Left lung (tissue), 10 donors: ENCODE data around the gene TMEM164. TPM values are rescaled to one million over a fixed set of nuclear protein-coding genes. Genes with fewer than 3 reads are reported as not detected.
A peak's percentile ranks its signal among the peaks of the same experiment; 100 is the strongest.

Experiments
- ATAC-seq: fragments of 200-7000 bp; cut with Tn5 transposase; one replicate; pipeline ENCODE4 v1.9.1; 2020; ENCODE audit warnings: moderate library complexity
- DNase-seq, 4 donors: peaks; one replicate each; pipeline ENCODE4 v3.0.0-alpha.2; 2013 to 2020
- H3K27ac ChIP-seq, 2 donors: fragments of 200-600 bp; sonication (generic) in 1 of 2; one replicate each; pipeline versions ENCODE4 v1.5.0 to v1.8.0; 2020 to 2021
- H3K27me3 ChIP-seq, 2 donors: fragments of 200-600 bp; sonication (generic) in 1 of 2; one replicate each; pipeline versions ENCODE4 v1.5.0 to v1.8.0; 2020 to 2021
- H3K36me3 ChIP-seq, 2 donors: fragments of 200-600 bp; sonication (generic) in 1 of 2; one replicate each; pipeline versions ENCODE4 v1.5.0 to v1.8.0; 2020 to 2021
- H3K4me1 ChIP-seq, 2 donors: fragments of 200-600 bp; one replicate each; pipeline ENCODE4 v1.8.0; 2021
- H3K4me3 ChIP-seq, 2 donors: fragments of 200-600 bp; sonication (generic) in 1 of 2; one replicate each; pipeline versions ENCODE4 v1.5.0 to v1.8.0; 2020 to 2021; ENCODE audit warnings: mild to moderate bottlenecking in 1 of 2
- H3K9me3 ChIP-seq, 2 donors: fragments of 200-600 bp; sonication (generic) in 1 of 2; one replicate each; pipeline versions ENCODE4 v1.5.0 to v1.8.0; 2020 to 2021
- CTCF ChIP-seq, 2 donors: fragments of 200-600 bp; sonication (generic) in 1 of 2; IDR thresholded peaks; one replicate each; pipeline versions ENCODE4 v1.5.0 to v1.8.0; 2021; ENCODE audit warnings: antibody characterized with exemption in 2 of 2
- intact Hi-C, 2 donors: fragments of 100-400 bp; cut with DNase I; formaldehyde crosslinking; loops; one replicate each; pipeline versions ENCODE4 v1.11.2 to v1.14.2; 2022
- polyA plus RNA-seq, 6 donors: library from polyadenylated mRNA; unstranded; fragments of 120-200 nt; gene quantifications; one replicate each; pipeline ENCODE4 v1.2.1, GENCODE V29; 2013; ENCODE audit not compliant: insufficient read length in 6 of 6
- total RNA-seq, 2 donors: library from RNA; stranded (reverse); fragmentation: NEBNext Ultra II Directional; extraction: Animal tissue kit (Norgen Biotek cat#: 25700); gene quantifications; one replicate each; pipeline ENCODE4 v1.2.1, GENCODE V29; 2021
- donor health status: DM: no; HTN: yes; CAD: no.
- donor health status: DM: no; HTN: no; CAD: no.

The TMEM164 gene
- total and polyA plus RNA-seq, 8 donors, result 39.2 to 111 (median 47.0) TPM

GRCh38 chrX:110000000-110000399 lies 2.9 kb upstream of the TMEM164 start:
- ATAC-seq (no peak), DNase-seq (no peak)
- TF ChIP-seq CTCF (IDR thresholded peaks at IDR 0.05), result no peak
- Histone ChIP-seq H3K36me3 (no peaks in the 10 kb centered on the region), H3K27ac (no peak overlapping the region), H3K9me3 (no peaks in the 10 kb centered on the region), H3K27me3 (peaks cover 0 to 4% of the 10 kb centered on the region in 2 donors), H3K4me1 (peaks cover 0 to 21% of the 10 kb centered on the region in 2 donors), H3K4me3 (no peak overlapping the region)
- intact Hi-C loops, result no loop called here

GRCh38 chrX:110000847-110001713 lies 1.8 kb upstream of the TMEM164 start:
- Histone ChIP-seq H3K36me3 (no peaks in the 10 kb centered on the region), H3K27me3 (peaks cover 0 to 4% of the 10 kb centered on the region in 2 donors), H3K4me3 (no peak overlapping the region), H3K9me3 (no peaks in the 10 kb centered on the region), H3K4me1 (peaks cover 0 to 31% of the 10 kb centered on the region in 2 donors), H3K27ac (no peak overlapping the region)
- intact Hi-C loops, result no loop called here
- no peak for TF ChIP-seq CTCF (IDR thresholded peaks at IDR 0.05)
- no peak for DNase-seq
- ATAC-seq, result no peak

GRCh38 chrX:110001740-110002299 lies 1.1 kb upstream of the TMEM164 start:
- DNase-seq (no peak), ATAC-seq (no peak)
- H3K9me3 ChIP-seq, result no peaks in the 10 kb centered on the region
- H3K4me1 ChIP-seq, result peaks cover 0 to 38% of the 10 kb centered on the region in 2 donors
- H3K36me3 ChIP-seq, result no peaks in the 10 kb centered on the region
- TF ChIP-seq CTCF (IDR thresholded peaks at IDR 0.05), result no peak
- H3K4me3 ChIP-seq, result peak overlapping the region in 1 of 2 donors; percentile 59
- intact Hi-C loops, result no loop called here
- H3K27ac ChIP-seq, result peak overlapping the region; percentile 81 to 89
- H3K27me3 ChIP-seq, result peaks cover 0 to 4% of the 10 kb centered on the region in 2 donors

GRCh38 chrX:110003167-110004156 lies 548 bp downstream of the TMEM164 start:
- intact Hi-C loops, result no loop called here
- DNase-seq (peak in 1 of 4 donors; percentile 69), ATAC-seq (peak; percentile 3)
- H3K36me3 ChIP-seq, result no peaks in the 10 kb centered on the region
- peak overlapping the region; percentile 81 to 89 for H3K27ac ChIP-seq
- peak overlapping the region; percentile 44 to 59 for H3K4me3 ChIP-seq
- no peaks in the 10 kb centered on the region for H3K9me3 ChIP-seq
- TF ChIP-seq CTCF (IDR thresholded peaks at IDR 0.05), result no peak
- peaks cover 0 to 4% of the 10 kb centered on the region in 2 donors for H3K27me3 ChIP-seq
- peaks cover 0 to 47% of the 10 kb centered on the region in 2 donors for H3K4me1 ChIP-seq
